ENCODE data around the gene ROCK2. TPM values are rescaled to one million over a fixed set of nuclear protein-coding genes. Genes with fewer than 3 reads are reported as not detected.

ROCK2 gene
- total RNA-seq, 2 donors from 2014 or later: 85.8 to 96.6 TPM

- DNase-seq (ENCODE audit: low spot score) (no peak), ATAC-seq (ENCODE audit: insufficient number of reproducible peaks, low FRiP score, low read depth) (no peak)
- Histone ChIP-seq H3K4me3 (no peak overlapping the region), H3K27me3 (replicated peaks; ENCODE audit: insufficient read depth) (no peaks in the 10 kb centered on the region), H3K9me3 (no peaks in the 10 kb centered on the region), H3K36me3 (peaks cover 6% of the 10 kb centered on the region), H3K27ac (no peak overlapping the region), H3K4me1 (ENCODE audit: control insufficient read depth in 1 of 2, low read depth in 2 of 2) (peaks cover 6 to 26% of the 10 kb centered on the region in 2 donors)
- no peak for TF ChIP-seq CTCF (IDR thresholded peaks at IDR 0.05)
Measured at GRCh38 chr2:11158916-11159573, 185.4 kb downstream of the ROCK2 start.

GRCh38 chr2:11157731-11158130 is 186.7 kb downstream of the ROCK2 start:
- H3K9me3 ChIP-seq: no peaks in the 10 kb centered on the region
- no peaks in the 10 kb centered on the region for H3K27me3 ChIP-seq (replicated peaks; ENCODE audit: insufficient read depth)
- no peak overlapping the region for H3K4me3 ChIP-seq
- H3K27ac ChIP-seq: no peak overlapping the region
- peaks cover 6 to 28% of the 10 kb centered on the region in 2 donors for H3K4me1 ChIP-seq (ENCODE audit: control insufficient read depth in 1 of 2, low read depth in 2 of 2)
- DNase-seq (ENCODE audit: low spot score) (no peak), ATAC-seq (ENCODE audit: insufficient number of reproducible peaks, low FRiP score, low read depth) (no peak)
- H3K36me3 ChIP-seq: peaks cover 6% of the 10 kb centered on the region
- no peak for TF ChIP-seq CTCF (IDR thresholded peaks at IDR 0.05)

GRCh38 chr2:11157296-11157695 is 187.1 kb downstream of the ROCK2 start:
- no peak for TF ChIP-seq CTCF (IDR thresholded peaks at IDR 0.05)
- Histone ChIP-seq H3K4me3 (no peak overlapping the region), H3K9me3 (no peaks in the 10 kb centered on the region), H3K4me1 (ENCODE audit: control insufficient read depth in 1 of 2, low read depth in 2 of 2) (peaks cover 6 to 28% of the 10 kb centered on the region in 2 donors), H3K36me3 (peaks cover 6% of the 10 kb centered on the region), H3K27ac (no peak overlapping the region), H3K27me3 (replicated peaks; ENCODE audit: insufficient read depth) (no peaks in the 10 kb centered on the region)
- DNase-seq (ENCODE audit: low spot score): no peak
- ATAC-seq (ENCODE audit: insufficient number of reproducible peaks, low FRiP score, low read depth): no peak

GRCh38 chr2:11156396-11157075 is 187.9 kb downstream of the ROCK2 start:
- H3K4me3 ChIP-seq: peak overlapping the region; percentile 94
- H3K27ac ChIP-seq: no peak overlapping the region
- ATAC-seq (ENCODE audit: insufficient number of reproducible peaks, low FRiP score, low read depth) (no peak), DNase-seq (ENCODE audit: low spot score) (no peak)
- no peaks in the 10 kb centered on the region for H3K9me3 ChIP-seq
- H3K4me1 ChIP-seq (ENCODE audit: control insufficient read depth in 1 of 2, low read depth in 2 of 2): peaks cover 6 to 28% of the 10 kb centered on the region in 2 donors
- no peak for TF ChIP-seq CTCF (IDR thresholded peaks at IDR 0.05)
- no peaks in the 10 kb centered on the region for H3K27me3 ChIP-seq (replicated peaks; ENCODE audit: insufficient read depth)
- no peaks in the 10 kb centered on the region for H3K36me3 ChIP-seq

GRCh38 chr2:11155381-11156035 is 188.9 kb downstream of the ROCK2 start, which contains the start of gene SLC66A3:
SLC66A3 (plus strand) TSS chr2:11155467; CDS start chr2:11155547, 80 bp downstream.
- DNase-seq (ENCODE audit: low spot score): peak; percentile 25

More at GRCh38 chr2:11155381-11156035, 188.9 kb downstream of the ROCK2 start, which contains the start of gene SLC66A3:
- Histone ChIP-seq H3K4me3 (peak within 1 kb of the TSS; percentile 94), H3K4me1 (ENCODE audit: control insufficient read depth in 1 of 2, low read depth in 2 of 2) (peaks cover 6 to 28% of the 10 kb centered on the region in 2 donors), H3K27me3 (replicated peaks; ENCODE audit: insufficient read depth) (no peaks in the 10 kb centered on the region), H3K9me3 (no peaks in the 10 kb centered on the region), H3K27ac (peak within 1 kb of the TSS; percentile 94 to 98), H3K36me3 (no peaks in the 10 kb centered on the region)
- peak; percentile 20 for TF ChIP-seq CTCF (IDR thresholded peaks at IDR 0.05)
- ATAC-seq (ENCODE audit: insufficient number of reproducible peaks, low FRiP score, low read depth): peak; percentile 62

All from thoracic aorta (tissue), 2 donors.